Thyroid gland (tissue), 4 donors: ENCODE measurements around the gene BSPH1.

Experiments
- CTCF ChIP-seq, 6 experiments: fragments of 200-600 bp in 3 of 6; fragments of 450-650 bp in 3 of 6; sonication (generic) in 3 of 6; IDR thresholded peaks; one replicate each; pipeline ENCODE4 v1.5.1; 2016 to 2019; ENCODE audit warnings: antibody characterized with exemption in 6 of 6, mild to moderate bottlenecking in 2 of 6, inconsistent platforms in 1 of 6, moderate library complexity in 1 of 6
- POLR2A ChIP-seq, 2 donors: fragments of 450-650 bp; IDR thresholded peaks; one replicate each; pipeline ENCODE4 v1.6.1; 2017; ENCODE audit warnings: antibody characterized with exemption in 2 of 2, mild to moderate bottlenecking in 2 of 2, moderate library complexity in 1 of 2

GRCh38 chr19:47998800-47999199 is 6.8 kb upstream of the BSPH1 start:
- TF ChIP-seq CTCF (IDR thresholded peaks at IDR 0.05) = no peak
- no peak for TF ChIP-seq POLR2A (IDR thresholded peaks at IDR 0.05)
